PC-9 (cell line): Measurements from ENCODE around the gene VWA2. TPM values are rescaled to one million over a fixed set of nuclear protein-coding genes. Genes with fewer than 3 reads are reported as not detected.

Experiments used
- BruUV-seq: library from RNA; stranded (reverse); fragments of 400-500 nt; replicated peaks from 2 replicates; lab custom pipeline; 2021; lab: Mats Ljungman, UMichigan
- CTCF ChIA-PET: fragments of 300-600 bp; sonication (Branson Sonifier 250); formaldehyde crosslinking; loops from one replicate; lab custom pipeline; 2022; ENCODE audit warnings: antibody characterized with exemption; lab: Charles Lee
- POLR2A ChIA-PET: fragments of 300-600 bp; sonication (Branson Sonifier 250); formaldehyde crosslinking; loops from one replicate; lab custom pipeline; 2022; ENCODE audit warnings: antibody characterized with exemption; ENCODE audit not compliant: unreplicated experiment; lab: Charles Lee
- DNase-seq, 2 experiments: peaks; one replicate each; pipeline versions ENCODE4 v3.0.0 to v3.0.0-alpha.2; 2015 to 2022; ENCODE audit warnings: mixed read lengths in 1 of 2
- H2AFZ ChIP-seq: fragments of 200-600 bp; sonication (generic); 2 replicates; pipeline ENCODE4 v1.8.1; 2017; ENCODE audit warnings: antibody characterized with exemption
- H3F3A ChIP-seq: fragments of 200-600 bp; sonication (generic); 2 replicates; pipeline ENCODE4 v1.8.1; 2017; ENCODE audit warnings: antibody characterized with exemption, mild to moderate bottlenecking, low read depth; ENCODE audit not compliant: insufficient read depth
- H3K27ac ChIP-seq: fragments of 200-600 bp; sonication (generic); 2 replicates; pipeline ENCODE4 v1.6.1; 2016; ENCODE audit warnings: mixed run types
- H3K27me3 ChIP-seq: fragments of 200-600 bp; sonication (generic); 2 replicates; pipeline ENCODE4 v1.6.1; 2016; ENCODE audit warnings: low read depth, mixed run types; ENCODE audit not compliant: insufficient read depth
- H3K36me3 ChIP-seq: fragments of 200-600 bp; sonication (generic); 2 replicates; pipeline ENCODE4 v1.6.1; 2016; ENCODE audit warnings: low read depth, mixed run types
- H3K4me1 ChIP-seq: fragments of 200-600 bp; sonication (generic); replicated peaks from 2 replicates; pipeline ENCODE4 v1.6.1; 2016; ENCODE audit warnings: mixed run types; ENCODE audit not compliant: insufficient read depth
- H3K4me2 ChIP-seq: fragments of 200-600 bp; sonication (generic); 2 replicates; pipeline ENCODE4 v1.6.1; 2017; ENCODE audit warnings: mixed run types
- H3K4me3 ChIP-seq: fragments of 200-600 bp; sonication (generic); 2 replicates; pipeline ENCODE4 v1.6.1; 2016; ENCODE audit warnings: mixed run types
- H3K79me2 ChIP-seq: fragments of 200-600 bp; sonication (generic); 2 replicates; pipeline ENCODE4 v1.6.1; 2017; ENCODE audit warnings: low read depth, mixed run types
- H3K9me2 ChIP-seq: fragments of 200-600 bp; sonication (generic); 2 replicates; pipeline ENCODE4 v1.8.1; 2017; ENCODE audit warnings: mild to moderate bottlenecking; ENCODE audit not compliant: insufficient read depth
- H3K9me3 ChIP-seq: fragments of 200-600 bp; sonication (generic); 2 replicates; pipeline ENCODE4 v1.8.1; 2016; ENCODE audit warnings: low read depth; ENCODE audit not compliant: insufficient read depth
- H4K20me1 ChIP-seq: fragments of 200-600 bp; sonication (generic); 2 replicates; pipeline ENCODE4 v1.8.1; 2017; ENCODE audit not compliant: insufficient read depth
- CTCF ChIP-seq: fragments of 200-600 bp; sonication (generic); conservative IDR thresholded peaks from 2 replicates; pipeline ENCODE4 v1.6.1; 2017; ENCODE audit warnings: mixed run types, antibody characterized with exemption, mild to moderate bottlenecking, moderate library complexity
- EZH2 ChIP-seq: fragments of 200-600 bp; sonication (generic); IDR thresholded peaks from 2 replicates; pipeline ENCODE4 v1.8.0; 2017; ENCODE audit warnings: antibody characterized with exemption, low read depth
- intact Hi-C: fragments of 100-400 bp; cut with micrococcal nuclease; formaldehyde crosslinking; loops from one replicate; pipeline ENCODE4 v1.10.0; 2022; ENCODE audit not compliant: unreplicated experiment
- total RNA-seq: library from RNA; stranded (reverse); gene quantifications from 2 replicates; pipeline ENCODE4 v1.2.3, GENCODE V29; 2021

The VWA2 gene
- total RNA-seq, 1 experiment from 2014 or later, result 0.48 TPM

GRCh38 chr10:114257498-114257897 lies 18.4 kb downstream of the VWA2 start:
- H3K9me3 ChIP-seq, result no peaks in the 10 kb centered on the region
- H3K4me2 ChIP-seq, result no peak overlapping the region
- no peaks in the 10 kb centered on the region for H3F3A ChIP-seq
- intact Hi-C loops, result no loop called here
- H4K20me1 ChIP-seq, result no peaks in the 10 kb centered on the region
- H2AFZ ChIP-seq, result no peak overlapping the region
- H3K4me3 ChIP-seq, result no peak overlapping the region
- H3K9me2 ChIP-seq, result no peaks in the 10 kb centered on the region
- CTCF ChIA-PET, result no interaction called here
- BruUV-seq, result no TSS peak
- TF ChIP-seq EZH2, result no peak
- no peak for TF ChIP-seq CTCF
- no peak for DNase-seq
- no peaks in the 10 kb centered on the region for H3K4me1 ChIP-seq
- H3K27ac ChIP-seq, result no peak overlapping the region
- no peaks in the 10 kb centered on the region for H3K79me2 ChIP-seq
- no peaks in the 10 kb centered on the region for H3K27me3 ChIP-seq
- H3K36me3 ChIP-seq, result no peaks in the 10 kb centered on the region
- POLR2A ChIA-PET, result no interaction called here

- CTCF ChIA-PET, result no interaction called here
- POLR2A ChIA-PET, result no interaction called here
Measured at GRCh38 chr10:114258274-114258840, 19.3 kb downstream of the VWA2 start.

GRCh38 chr10:114259824-114260223 lies 20.8 kb downstream of the VWA2 start:
- ChIA-PET CTCF (no interaction called here), POLR2A (no interaction called here)
- intact Hi-C loops, result no loop called here
- Histone ChIP-seq H3K4me1 (no peaks in the 10 kb centered on the region), H3K27ac (no peak overlapping the region), H3K79me2 (no peaks in the 10 kb centered on the region), H3K36me3 (no peaks in the 10 kb centered on the region), H2AFZ (no peak overlapping the region), H3K9me2 (no peaks in the 10 kb centered on the region), H3F3A (no peaks in the 10 kb centered on the region), H3K27me3 (no peaks in the 10 kb centered on the region), H4K20me1 (no peaks in the 10 kb centered on the region), H3K4me3 (no peak overlapping the region), H3K4me2 (no peak overlapping the region), H3K9me3 (no peaks in the 10 kb centered on the region)
- no TSS peak for BruUV-seq
- TF ChIP-seq CTCF (no peak), EZH2 (no peak)
- no peak for DNase-seq

More at GRCh38 chr10:114258274-114258840, 19.3 kb downstream of the VWA2 start:
- intact Hi-C loops, result no loop called here
- Histone ChIP-seq H3K27me3 (no peaks in the 10 kb centered on the region), H3K4me1 (no peaks in the 10 kb centered on the region), H3K36me3 (no peaks in the 10 kb centered on the region), H4K20me1 (no peaks in the 10 kb centered on the region), H3K4me3 (no peak overlapping the region), H3K27ac (no peak overlapping the region), H3K4me2 (no peak overlapping the region), H3K9me3 (no peaks in the 10 kb centered on the region), H2AFZ (no peak overlapping the region), H3F3A (no peaks in the 10 kb centered on the region), H3K79me2 (no peaks in the 10 kb centered on the region), H3K9me2 (no peaks in the 10 kb centered on the region)
- DNase-seq, result no peak
- TF ChIP-seq EZH2 (no peak), CTCF (no peak)
- BruUV-seq, result no TSS peak
